SK-N-SH (cell line): ENCODE data around the gene PCDH17. TPM values are rescaled to one million over a fixed set of nuclear protein-coding genes. Genes with fewer than 3 reads are reported as not detected.

Source experiments
- CTCF ChIA-PET: fragments of 300-600, 350-600 bp; formaldehyde crosslinking; extraction: SDS; loops from one replicate; lab custom pipeline; 2021; lab: Yijun Ruan, JAX
- POLR2A ChIA-PET: fragments of 350-600 bp; sonication (Branson Sonifier 250); formaldehyde crosslinking; extraction: SDS; loops from one replicate; lab custom pipeline; 2020; ENCODE audit warnings: antibody characterized with exemption, inconsistent platforms; lab: Yijun Ruan, JAX
- DNase-seq: peaks from one replicate; pipeline ENCODE4 v3.0.0; 2012
- H2AFZ ChIP-seq: fragments of 200-600 bp; sonication (generic); 2 replicates; pipeline ENCODE4 v1.8.1; 2016; ENCODE audit warnings: antibody characterized with exemption, mild to moderate bottlenecking, low read depth
- H3F3A ChIP-seq: fragments of 200-600 bp; sonication (generic); replicated peaks from 2 replicates; pipeline ENCODE3; 2016; ENCODE audit warnings: antibody characterized with exemption, mild to moderate bottlenecking; ENCODE audit not compliant: insufficient read depth
- H3K27ac ChIP-seq, 2 experiments: fragments of 200-500 bp in 1 of 2; fragments of 200-600 bp in 1 of 2; sonication (Bioruptor generic) in 1 of 2; sonication (generic), shearing (Covaris generic) in 1 of 2; 2 replicates each; pipeline versions ENCODE4 v1.5.1 to v1.6.1; 2014 to 2016; ENCODE audit warnings: low read depth in 2 of 2, inconsistent platforms in 1 of 2, low read length in 1 of 2, mild to moderate bottlenecking in 1 of 2, mixed read lengths in 1 of 2
- H3K27me3 ChIP-seq: fragments of 200-600 bp; sonication (generic), shearing (Covaris generic); 2 replicates; pipeline ENCODE4 v1.6.1; 2016; ENCODE audit warnings: mixed run types; ENCODE audit not compliant: insufficient read depth
- H3K36me3 ChIP-seq, 2 experiments: fragments of 200-500 bp in 1 of 2; fragments of 200-600 bp in 1 of 2; sonication (Bioruptor generic) in 1 of 2; sonication (generic) in 1 of 2; replicated peaks in 1 of 2; 2 replicates each; pipeline versions ENCODE3 to v1.5.1; 2014 to 2016; ENCODE audit warnings: low read length in 1 of 2, mild to moderate bottlenecking in 1 of 2; ENCODE audit not compliant: insufficient read depth in 2 of 2, control insufficient read depth in 1 of 2
- H3K4me1 ChIP-seq, 2 experiments: fragments of 200-500 bp in 1 of 2; fragments of 200-600 bp in 1 of 2; sonication (Bioruptor generic) in 1 of 2; sonication (generic), shearing (Covaris generic) in 1 of 2; 2 replicates each; pipeline versions ENCODE4 v1.5.1 to v1.6.1; 2014 to 2016; ENCODE audit warnings: low read depth in 1 of 2, low read length in 1 of 2, mixed run types in 1 of 2; ENCODE audit not compliant: insufficient read depth in 2 of 2, control insufficient read depth in 1 of 2
- H3K4me2 ChIP-seq: fragments of 200-600 bp; sonication (generic), shearing (Covaris generic); 2 replicates; pipeline ENCODE4 v1.6.1; 2017; ENCODE audit warnings: mixed run types
- H3K4me3 ChIP-seq, 2 experiments: fragments of 200-500 bp in 1 of 2; fragments of 200-600 bp in 1 of 2; sonication (Bioruptor generic) in 1 of 2; sonication (generic), shearing (Covaris generic) in 1 of 2; 2 replicates each; pipeline versions ENCODE4 v1.5.1 to v1.8.1; 2014 to 2016; ENCODE audit warnings: low read depth in 2 of 2, inconsistent platforms in 1 of 2, low read length in 1 of 2, mild to moderate bottlenecking in 1 of 2, mixed read lengths in 1 of 2, moderate library complexity in 1 of 2
- H3K79me2 ChIP-seq: fragments of 200-600 bp; sonication (generic); 2 replicates; pipeline ENCODE4 v1.8.1; 2017; ENCODE audit warnings: mild to moderate bottlenecking; ENCODE audit not compliant: insufficient read depth
- H3K9ac ChIP-seq: fragments of 200-600 bp; sonication (generic); 2 replicates; pipeline ENCODE4 v1.6.1; 2017; ENCODE audit warnings: mixed run types
- H3K9me2 ChIP-seq: fragments of 200-600 bp; sonication (generic); 2 replicates; pipeline ENCODE4 v1.6.1; 2017; ENCODE audit warnings: mixed run types
- H3K9me3 ChIP-seq: fragments of 200-600 bp; sonication (generic); 2 replicates; pipeline ENCODE4 v1.6.1; 2017; ENCODE audit warnings: mixed run types, mild to moderate bottlenecking, moderate library complexity
- H4K20me1 ChIP-seq: fragments of 200-600 bp; sonication (generic); 2 replicates; pipeline ENCODE4 v1.6.1; 2017; ENCODE audit warnings: mild to moderate bottlenecking, mixed run types; ENCODE audit not compliant: insufficient read depth
- CHD2 ChIP-seq: fragments of 150-350 bp; IDR thresholded peaks from 2 replicates; pipeline ENCODE4 v1.6.1; 2018; ENCODE audit warnings: low read length; ENCODE audit not compliant: partially characterized antibody
- ELF1 ChIP-seq: IDR thresholded peaks from 2 replicates; pipeline ENCODE4 v1.4.0; 2012
- EP300 ChIP-seq, 2 experiments: IDR thresholded peaks; 2 replicates each; pipeline versions ENCODE4 v1.4.0 to v1.6.1; 2012; ENCODE audit warnings: borderline replicate concordance in 1 of 2, low read depth in 1 of 2, low read length in 1 of 2
- EZH2phosphoT487 ChIP-seq: fragments of 200-600 bp; sonication (generic); IDR thresholded peaks from 2 replicates; pipeline ENCODE4 v1.6.1; 2017; ENCODE audit warnings: low read depth, mixed run types, mild to moderate bottlenecking, antibody characterized with exemption, moderate library complexity, borderline replicate concordance
- FOXJ3 ChIP-seq: sonication (generic); formaldehyde crosslinking; IDR thresholded peaks from 2 replicates; pipeline ENCODE4 v1.5.1; 2020; ENCODE audit warnings: mild to moderate bottlenecking, missing genetic modification reagents
- FOXM1 ChIP-seq: IDR thresholded peaks from 2 replicates; pipeline ENCODE4 v1.4.0; 2012; ENCODE audit warnings: low read depth, mild to moderate bottlenecking
- GABPA ChIP-seq: IDR thresholded peaks from 2 replicates; pipeline ENCODE4 v1.4.0; 2012; ENCODE audit warnings: low read depth, mild to moderate bottlenecking
- GATA2 ChIP-seq: sonication (generic); formaldehyde crosslinking; IDR thresholded peaks from 2 replicates; pipeline ENCODE4 v1.5.0; 2020; ENCODE audit warnings: mild to moderate bottlenecking, missing genetic modification reagents
- MEF2A ChIP-seq: IDR thresholded peaks from 2 replicates; pipeline ENCODE4 v1.4.0; 2012; ENCODE audit warnings: low read depth, borderline replicate concordance
- MXI1 ChIP-seq: IDR thresholded peaks from 2 replicates; pipeline ENCODE4 v1.6.1; 2012; ENCODE audit warnings: mild to moderate bottlenecking, low read depth, low read length, improper control_type of control experiment
- RFX5 ChIP-seq: IDR thresholded peaks from 2 replicates; pipeline ENCODE4 v1.6.1; 2012; ENCODE audit warnings: mild to moderate bottlenecking, improper control_type of control experiment, low read length
- SIN3A ChIP-seq: IDR thresholded peaks from 2 replicates; pipeline ENCODE4 v1.6.1; 2012; ENCODE audit warnings: low read depth, mild to moderate bottlenecking, low read length, moderate library complexity, borderline replicate concordance
- TAF1 ChIP-seq: IDR thresholded peaks from 2 replicates; pipeline ENCODE4 v1.6.1; 2012; ENCODE audit warnings: low read depth, mild to moderate bottlenecking, low read length, moderate library complexity, borderline replicate concordance
- TCF12 ChIP-seq: IDR thresholded peaks from 2 replicates; pipeline ENCODE4 v1.4.0; 2012
- TEAD4 ChIP-seq: IDR thresholded peaks from 2 replicates; pipeline ENCODE4 v1.4.0; 2012; ENCODE audit warnings: mild to moderate bottlenecking, borderline replicate concordance; ENCODE audit not compliant: insufficient read depth
- YY1 ChIP-seq: IDR thresholded peaks from 2 replicates; pipeline ENCODE4 v1.4.0; 2012; ENCODE audit warnings: low read depth, mild to moderate bottlenecking
- WGBS: methylation state at CpG from one replicate; pipeline ENCODE4 v1.1.6; 2017; ENCODE audit warnings: low lambda C conversion rate; 5-methylcytosine and 5-hydroxymethylcytosine counted together
- polyA plus RNA-seq, 3 experiments: library from polyadenylated mRNA; depleted of rRNA; stranded (reverse); fragments of >200 nt; gene quantifications; 2 replicates each; pipeline ENCODE4 v1.2.3, GENCODE V29; 2012
- TF ChIP-seq, protein P1 (sequence below): IDR thresholded peaks from 2 replicates; pipeline ENCODE4; 2012
- TF ChIP-seq, protein P2 (sequence below): fragments of 200-600 bp; sonication (generic); IDR thresholded peaks from 2 replicates; pipeline ENCODE4 v1.6.1; 2017; ENCODE audit warnings: antibody characterized with exemption, mild to moderate bottlenecking, moderate library complexity
- TF ChIP-seq, protein P3 (sequence below): IDR thresholded peaks from 2 replicates; pipeline ENCODE4 v1.4.0; 2012; ENCODE audit warnings: low read depth, borderline replicate concordance
- TF ChIP-seq, protein P4 (sequence below): IDR thresholded peaks from 2 replicates; pipeline ENCODE4 v1.4.0; 2012; ENCODE audit warnings: low read depth
- TF ChIP-seq, protein P5 (sequence below): IDR thresholded peaks from 2 replicates; pipeline ENCODE4 v1.4.0; 2012; ENCODE audit warnings: low read depth, borderline replicate concordance

The PCDH17 gene
- polyA plus RNA-seq, 1 of the 3 experiments (the other 2 are of a cell fraction) = 0.13 TPM

DNA sequence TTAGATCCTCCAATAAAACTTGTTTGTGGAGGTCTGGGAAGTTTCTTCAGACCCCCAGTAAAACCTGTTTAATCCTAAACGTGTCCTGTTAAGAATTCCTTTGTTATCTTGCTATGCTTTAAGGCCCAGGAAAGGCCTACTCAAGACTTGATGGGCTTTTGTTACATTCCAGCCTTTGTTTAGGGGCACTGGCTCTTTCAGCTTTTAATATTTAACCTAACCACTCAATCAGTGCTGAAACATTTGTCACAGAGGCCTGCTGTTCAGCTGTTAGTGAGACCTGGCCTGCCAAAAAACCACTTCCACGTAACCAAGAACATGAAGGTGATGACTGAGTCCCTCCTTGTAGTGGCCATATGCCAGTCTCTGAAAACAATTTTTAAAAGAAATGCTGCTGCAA lies 41.7 kb downstream of the PCDH17 start (continued):
- no peak for TF ChIP-seq EZH2phosphoT487
- TF ChIP-seq, protein P1, sequence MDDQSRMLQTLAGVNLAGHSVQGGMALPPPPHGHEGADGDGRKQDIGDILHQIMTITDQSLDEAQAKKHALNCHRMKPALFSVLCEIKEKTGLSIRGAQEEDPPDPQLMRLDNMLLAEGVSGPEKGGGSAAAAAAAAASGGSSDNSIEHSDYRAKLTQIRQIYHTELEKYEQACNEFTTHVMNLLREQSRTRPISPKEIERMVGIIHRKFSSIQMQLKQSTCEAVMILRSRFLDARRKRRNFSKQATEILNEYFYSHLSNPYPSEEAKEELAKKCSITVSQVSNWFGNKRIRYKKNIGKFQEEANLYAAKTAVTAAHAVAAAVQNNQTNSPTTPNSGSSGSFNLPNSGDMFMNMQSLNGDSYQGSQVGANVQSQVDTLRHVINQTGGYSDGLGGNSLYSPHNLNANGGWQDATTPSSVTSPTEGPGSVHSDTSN = no peak
- TF ChIP-seq, protein P2, sequence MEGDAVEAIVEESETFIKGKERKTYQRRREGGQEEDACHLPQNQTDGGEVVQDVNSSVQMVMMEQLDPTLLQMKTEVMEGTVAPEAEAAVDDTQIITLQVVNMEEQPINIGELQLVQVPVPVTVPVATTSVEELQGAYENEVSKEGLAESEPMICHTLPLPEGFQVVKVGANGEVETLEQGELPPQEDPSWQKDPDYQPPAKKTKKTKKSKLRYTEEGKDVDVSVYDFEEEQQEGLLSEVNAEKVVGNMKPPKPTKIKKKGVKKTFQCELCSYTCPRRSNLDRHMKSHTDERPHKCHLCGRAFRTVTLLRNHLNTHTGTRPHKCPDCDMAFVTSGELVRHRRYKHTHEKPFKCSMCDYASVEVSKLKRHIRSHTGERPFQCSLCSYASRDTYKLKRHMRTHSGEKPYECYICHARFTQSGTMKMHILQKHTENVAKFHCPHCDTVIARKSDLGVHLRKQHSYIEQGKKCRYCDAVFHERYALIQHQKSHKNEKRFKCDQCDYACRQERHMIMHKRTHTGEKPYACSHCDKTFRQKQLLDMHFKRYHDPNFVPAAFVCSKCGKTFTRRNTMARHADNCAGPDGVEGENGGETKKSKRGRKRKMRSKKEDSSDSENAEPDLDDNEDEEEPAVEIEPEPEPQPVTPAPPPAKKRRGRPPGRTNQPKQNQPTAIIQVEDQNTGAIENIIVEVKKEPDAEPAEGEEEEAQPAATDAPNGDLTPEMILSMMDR = no peak
- TF ChIP-seq CHD2 = no peak
- TF ChIP-seq RFX5 = no peak
- TF ChIP-seq, all 33 proteins: peak for 0

DNA sequence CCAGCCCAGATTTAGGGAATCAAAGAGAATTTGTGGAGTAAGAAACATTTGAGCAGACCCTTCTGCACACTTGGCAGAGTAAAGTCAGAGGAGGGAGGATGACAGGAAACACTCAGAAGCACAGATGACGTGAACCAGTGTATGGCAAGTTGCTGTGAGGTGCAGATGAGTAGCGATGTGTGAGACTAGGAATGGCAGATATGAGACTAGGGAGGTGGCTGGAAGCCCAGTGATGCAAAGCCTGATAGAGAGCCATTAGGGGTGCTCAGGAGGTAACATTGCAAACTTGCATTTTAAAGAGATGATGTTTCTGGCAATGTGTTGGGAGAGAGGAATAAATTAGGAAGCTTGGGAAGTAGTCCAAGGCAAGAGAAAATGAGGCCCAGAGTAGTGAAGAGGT lies 44.0 kb downstream of the PCDH17 start:
- CTCF ChIA-PET = no interaction called here
- TF ChIP-seq GATA2 (CRISPR knock-in tag) (0 out of 2 replicates have a peak, but pooled peaks have one; percentile 13), FOXM1 (no peak)
- TF ChIP-seq, all 33 proteins: peak for 1
- Histone ChIP-seq H4K20me1 (no peaks in the 10 kb centered on the region), H2AFZ (no peak overlapping the region), H3K9me2 (no peaks in the 10 kb centered on the region), H3K27me3 (no peaks in the 10 kb centered on the region), H3K4me3 (no peak overlapping the region), H3K36me3 (no peaks in the 10 kb centered on the region), H3F3A (no peaks in the 10 kb centered on the region), H3K9ac (no peak overlapping the region), H3K4me1 (peaks cover 0 to 3% of the 10 kb centered on the region in 2 experiments; a peak in 1 of 4 replicates), H3K4me2 (no peak overlapping the region), H3K79me2 (no peaks in the 10 kb centered on the region), H3K27ac (no peak overlapping the region), H3K9me3 (no peaks in the 10 kb centered on the region)
- no peak for DNase-seq
- POLR2A ChIA-PET = no interaction called here
- WGBS = 36% methylated on average over 2 of the region's 2 CpGs

DNA sequence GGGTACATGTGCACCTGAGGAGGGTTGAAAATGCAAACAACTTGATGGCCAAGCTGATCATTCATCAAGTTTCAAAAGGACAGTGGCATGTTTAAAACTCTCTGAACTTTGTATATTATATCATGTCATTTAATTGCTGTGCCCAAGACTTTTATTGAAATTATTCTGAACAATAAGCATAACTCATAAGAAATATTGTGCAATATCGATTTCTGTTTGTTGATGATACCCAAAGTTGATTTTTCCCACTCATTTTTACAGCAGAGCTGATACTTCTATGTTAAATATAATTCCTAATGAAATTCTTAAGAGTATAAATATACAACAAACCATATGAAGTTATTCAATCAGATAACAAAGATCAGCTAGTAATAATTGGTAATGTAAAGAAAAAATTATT lies 49.1 kb downstream of the PCDH17 start:
- CTCF ChIA-PET = interaction anchor here (0.6 kb wide), 1 partner anchor 1946 kb away, joined by 3 read pairs; no protein-coding TSS in a partner anchor

More for the DNA sequence above, 49.1 kb downstream of the PCDH17 start:
- Histone ChIP-seq H3K4me2 (no peak overlapping the region), H3F3A (no peaks in the 10 kb centered on the region), H2AFZ (no peak overlapping the region), H3K4me3 (no peak overlapping the region), H3K79me2 (no peaks in the 10 kb centered on the region), H4K20me1 (no peaks in the 10 kb centered on the region), H3K4me1 (peaks cover 0 to under 1% of the 10 kb centered on the region in 2 experiments; a peak in 1 of 4 replicates), H3K9me3 (no peaks in the 10 kb centered on the region), H3K9me2 (no peaks in the 10 kb centered on the region), H3K36me3 (peaks cover 0 to 2% of the 10 kb centered on the region in 2 experiments), H3K27me3 (no peaks in the 10 kb centered on the region), H3K9ac (no peak overlapping the region), H3K27ac (no peak overlapping the region)
- POLR2A ChIA-PET = no interaction called here
- TF ChIP-seq, protein P3, sequence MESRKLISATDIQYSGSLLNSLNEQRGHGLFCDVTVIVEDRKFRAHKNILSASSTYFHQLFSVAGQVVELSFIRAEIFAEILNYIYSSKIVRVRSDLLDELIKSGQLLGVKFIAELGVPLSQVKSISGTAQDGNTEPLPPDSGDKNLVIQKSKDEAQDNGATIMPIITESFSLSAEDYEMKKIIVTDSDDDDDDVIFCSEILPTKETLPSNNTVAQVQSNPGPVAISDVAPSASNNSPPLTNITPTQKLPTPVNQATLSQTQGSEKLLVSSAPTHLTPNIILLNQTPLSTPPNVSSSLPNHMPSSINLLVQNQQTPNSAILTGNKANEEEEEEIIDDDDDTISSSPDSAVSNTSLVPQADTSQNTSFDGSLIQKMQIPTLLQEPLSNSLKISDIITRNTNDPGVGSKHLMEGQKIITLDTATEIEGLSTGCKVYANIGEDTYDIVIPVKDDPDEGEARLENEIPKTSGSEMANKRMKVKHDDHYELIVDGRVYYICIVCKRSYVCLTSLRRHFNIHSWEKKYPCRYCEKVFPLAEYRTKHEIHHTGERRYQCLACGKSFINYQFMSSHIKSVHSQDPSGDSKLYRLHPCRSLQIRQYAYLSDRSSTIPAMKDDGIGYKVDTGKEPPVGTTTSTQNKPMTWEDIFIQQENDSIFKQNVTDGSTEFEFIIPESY = no peak
- TF ChIP-seq EP300 (IDR thresholded peaks at IDR 0.05; ENCODE audit: borderline replicate concordance in 1 of 2, low read depth in 1 of 2, low read length in 1 of 2) = no peak
- no peak for TF ChIP-seq MXI1
- no peak for TF ChIP-seq TEAD4
- TF ChIP-seq TCF12 = no peak
- no peak for TF ChIP-seq GATA2 (CRISPR knock-in tag)
- TF ChIP-seq, protein P4, sequence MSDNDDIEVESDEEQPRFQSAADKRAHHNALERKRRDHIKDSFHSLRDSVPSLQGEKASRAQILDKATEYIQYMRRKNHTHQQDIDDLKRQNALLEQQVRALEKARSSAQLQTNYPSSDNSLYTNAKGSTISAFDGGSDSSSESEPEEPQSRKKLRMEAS = no peak
- TF ChIP-seq, protein P5, sequence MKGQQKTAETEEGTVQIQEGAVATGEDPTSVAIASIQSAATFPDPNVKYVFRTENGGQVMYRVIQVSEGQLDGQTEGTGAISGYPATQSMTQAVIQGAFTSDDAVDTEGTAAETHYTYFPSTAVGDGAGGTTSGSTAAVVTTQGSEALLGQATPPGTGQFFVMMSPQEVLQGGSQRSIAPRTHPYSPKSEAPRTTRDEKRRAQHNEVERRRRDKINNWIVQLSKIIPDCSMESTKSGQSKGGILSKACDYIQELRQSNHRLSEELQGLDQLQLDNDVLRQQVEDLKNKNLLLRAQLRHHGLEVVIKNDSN = no peak
- no peak for TF ChIP-seq SIN3A
- no peak for TF ChIP-seq ELF1
- TF ChIP-seq YY1 = no peak
- no peak for TF ChIP-seq TAF1
- TF ChIP-seq MEF2A = no peak
- TF ChIP-seq GABPA = no peak
- no peak for TF ChIP-seq FOXJ3 (CRISPR knock-in tag)
- 20% methylated on average over 1 of the region's 1 CpG for WGBS
- no peak for DNase-seq
